ENCODE measurements around the gene WNT4.
A peak's percentile ranks its signal among the peaks of the same experiment; 100 is the strongest.

Gene WNT4

DNA sequence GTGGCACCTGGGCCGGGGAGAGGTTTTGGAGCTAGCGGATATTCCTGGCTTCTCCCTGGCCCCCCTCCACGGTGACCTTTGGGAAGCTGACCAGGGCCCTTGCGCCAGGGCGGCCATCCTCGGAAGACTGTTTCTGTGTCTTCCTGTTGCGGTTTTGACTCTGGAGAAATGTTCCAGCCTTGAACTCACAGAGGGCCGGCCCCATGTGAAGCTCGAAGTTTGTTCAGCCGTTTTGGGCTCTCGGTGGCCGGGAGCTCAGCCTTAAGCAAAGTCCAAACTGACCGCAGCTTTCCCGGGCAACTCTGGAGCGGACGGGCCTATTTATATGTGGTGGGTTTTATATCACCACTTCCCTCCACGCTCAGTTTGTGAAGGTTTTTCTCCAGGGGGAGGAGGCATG, 17.0 kb upstream of the WNT4 start:
- Histone ChIP-seq H3K4me3 (ENCODE audit: low read depth in 1 of 2, low read length in 2 of 2) (no peak overlapping the region), H3K9me3 (ENCODE audit: control insufficient read depth in 1 of 2, low read length in 2 of 2) (no peaks in the 10 kb centered on the region), H3K36me3 (ENCODE audit: control insufficient read depth in 1 of 2, insufficient read depth in 2 of 2, low read length in 2 of 2) (no peaks in the 10 kb centered on the region), H3K4me1 (ENCODE audit: control insufficient read depth in 1 of 2, insufficient read depth in 2 of 2, low read length in 2 of 2) (peaks cover 0 to 4% of the 10 kb centered on the region in 2 donors), H3K27me3 (ENCODE audit: low read depth, low read length) (peaks cover 4% of the 10 kb centered on the region), H3K27ac (ENCODE audit: low read length) (no peak overlapping the region)

DNA sequence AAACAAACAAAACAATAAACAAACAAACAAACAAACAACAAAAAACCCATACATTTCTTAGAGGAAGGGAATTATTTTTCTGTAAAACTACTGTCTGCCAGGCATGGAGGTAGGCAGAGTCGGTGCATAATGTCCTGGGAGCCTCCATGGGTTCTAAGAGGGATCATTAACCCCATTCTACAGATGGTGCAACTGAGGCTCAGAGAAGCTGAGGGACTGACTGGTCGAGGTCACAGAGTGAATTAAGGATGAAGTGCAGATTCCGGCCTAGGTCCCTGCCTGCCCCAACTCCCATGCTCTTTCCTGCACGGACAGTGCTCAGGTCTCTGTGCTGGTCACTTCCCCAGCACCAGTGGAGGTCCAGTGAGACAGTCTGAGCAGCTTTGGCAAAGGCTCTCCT, 15.8 kb upstream of the WNT4 start:
- Histone ChIP-seq H3K9me3 (ENCODE audit: control insufficient read depth in 1 of 2, low read length in 2 of 2) (no peaks in the 10 kb centered on the region), H3K27me3 (ENCODE audit: low read depth, low read length) (peaks cover 4% of the 10 kb centered on the region), H3K27ac (ENCODE audit: low read length) (no peak overlapping the region), H3K4me3 (ENCODE audit: low read depth in 1 of 2, low read length in 2 of 2) (no peak overlapping the region), H3K4me1 (ENCODE audit: control insufficient read depth in 1 of 2, insufficient read depth in 2 of 2, low read length in 2 of 2) (no peaks in the 10 kb centered on the region), H3K36me3 (ENCODE audit: control insufficient read depth in 1 of 2, insufficient read depth in 2 of 2, low read length in 2 of 2) (no peaks in the 10 kb centered on the region)

DNA sequence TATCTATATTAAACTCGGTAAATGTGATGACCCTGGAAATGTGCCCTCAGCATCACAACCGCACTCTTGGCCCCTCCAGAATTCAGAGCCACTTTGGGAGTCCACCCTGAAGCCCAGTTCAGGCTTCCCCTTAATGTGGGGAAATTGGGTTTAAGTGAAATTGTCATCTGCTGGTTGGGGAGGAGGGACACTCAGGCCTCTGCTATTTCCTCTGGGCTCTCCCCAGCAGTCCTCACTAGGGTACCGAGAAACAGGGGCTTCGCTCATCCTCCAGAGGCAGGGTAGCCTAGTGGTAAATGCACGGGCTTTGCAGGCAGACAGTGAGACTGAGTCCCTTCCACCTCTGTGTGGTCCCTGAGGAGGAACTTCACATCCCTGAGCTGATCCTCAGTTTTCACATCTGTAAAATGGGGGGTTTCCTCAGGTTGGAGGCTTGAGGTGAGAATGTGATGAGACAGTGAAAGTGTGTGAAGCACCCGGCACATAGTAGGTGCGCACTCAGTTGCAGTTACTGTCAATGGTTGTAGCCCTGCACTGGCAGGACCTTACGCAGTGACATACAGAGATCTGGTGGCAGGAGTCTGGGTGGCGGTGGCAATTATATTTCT, 14.6 kb upstream of the WNT4 start:
- Histone ChIP-seq H3K9me3 (ENCODE audit: control insufficient read depth in 1 of 2, low read length in 2 of 2) (no peaks in the 10 kb centered on the region), H3K36me3 (ENCODE audit: control insufficient read depth in 1 of 2, insufficient read depth in 2 of 2, low read length in 2 of 2) (no peaks in the 10 kb centered on the region), H3K27me3 (ENCODE audit: low read depth, low read length) (no peaks in the 10 kb centered on the region), H3K4me1 (ENCODE audit: control insufficient read depth in 1 of 2, insufficient read depth in 2 of 2, low read length in 2 of 2) (no peaks in the 10 kb centered on the region), H3K27ac (ENCODE audit: low read length) (no peak overlapping the region), H3K4me3 (ENCODE audit: low read depth in 1 of 2, low read length in 2 of 2) (no peak overlapping the region)

DNA sequence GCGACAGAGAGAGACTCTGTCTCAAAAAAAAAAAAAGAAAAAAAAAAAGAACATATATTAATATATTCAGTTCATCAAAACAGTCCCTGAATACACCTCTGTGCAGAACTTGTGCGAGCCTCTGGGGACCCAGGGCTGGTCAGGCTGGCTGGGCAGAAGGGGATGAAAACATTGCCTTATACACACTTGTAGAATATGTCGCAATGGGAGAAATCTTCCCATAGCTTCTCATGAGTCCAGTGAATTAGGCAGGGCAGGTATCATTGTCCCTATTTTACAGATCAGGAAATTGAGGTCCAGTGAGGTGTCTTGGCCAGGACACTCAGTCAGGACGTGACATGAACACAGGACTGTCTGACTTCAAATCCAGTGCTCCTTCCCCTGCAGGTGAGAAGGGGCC, 12.6 kb upstream of the WNT4 start:
- H3K27me3 ChIP-seq (ENCODE audit: low read depth, low read length) = no peaks in the 10 kb centered on the region
- no peaks in the 10 kb centered on the region for H3K9me3 ChIP-seq (ENCODE audit: control insufficient read depth in 1 of 2, low read length in 2 of 2)
- H3K4me3 ChIP-seq (ENCODE audit: low read depth in 1 of 2, low read length in 2 of 2) = no peak overlapping the region
- no peaks in the 10 kb centered on the region for H3K36me3 ChIP-seq (ENCODE audit: control insufficient read depth in 1 of 2, insufficient read depth in 2 of 2, low read length in 2 of 2)
- H3K4me1 ChIP-seq (ENCODE audit: control insufficient read depth in 1 of 2, insufficient read depth in 2 of 2, low read length in 2 of 2) = no peaks in the 10 kb centered on the region
- H3K27ac ChIP-seq (ENCODE audit: low read length) = no peak overlapping the region

DNA sequence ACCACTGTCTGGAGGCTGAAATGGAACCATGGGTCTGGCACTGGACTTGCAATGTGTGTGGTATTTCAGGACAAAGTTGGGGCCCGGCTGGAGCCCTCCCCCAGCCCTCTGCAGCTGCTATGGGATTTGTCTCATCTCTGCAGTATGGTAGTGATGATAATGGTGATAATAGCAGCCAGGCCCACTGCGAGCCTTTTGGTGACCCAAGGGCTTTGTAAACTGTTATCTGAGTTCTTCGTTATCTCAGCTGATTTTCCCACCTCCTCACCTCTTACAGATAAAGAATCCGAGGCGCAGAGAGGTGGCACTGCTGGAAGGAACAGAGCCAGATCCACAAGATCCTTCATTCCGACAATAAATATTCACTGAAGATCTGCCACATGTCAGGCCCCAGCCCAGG, 11.7 kb upstream of the WNT4 start:
- Histone ChIP-seq H3K27ac (ENCODE audit: low read length) (no peak overlapping the region), H3K36me3 (ENCODE audit: control insufficient read depth in 1 of 2, insufficient read depth in 2 of 2, low read length in 2 of 2) (no peaks in the 10 kb centered on the region), H3K27me3 (ENCODE audit: low read depth, low read length) (no peaks in the 10 kb centered on the region), H3K9me3 (ENCODE audit: control insufficient read depth in 1 of 2, low read length in 2 of 2) (no peaks in the 10 kb centered on the region), H3K4me1 (ENCODE audit: control insufficient read depth in 1 of 2, insufficient read depth in 2 of 2, low read length in 2 of 2) (no peaks in the 10 kb centered on the region), H3K4me3 (ENCODE audit: low read depth in 1 of 2, low read length in 2 of 2) (no peak overlapping the region)

DNA sequence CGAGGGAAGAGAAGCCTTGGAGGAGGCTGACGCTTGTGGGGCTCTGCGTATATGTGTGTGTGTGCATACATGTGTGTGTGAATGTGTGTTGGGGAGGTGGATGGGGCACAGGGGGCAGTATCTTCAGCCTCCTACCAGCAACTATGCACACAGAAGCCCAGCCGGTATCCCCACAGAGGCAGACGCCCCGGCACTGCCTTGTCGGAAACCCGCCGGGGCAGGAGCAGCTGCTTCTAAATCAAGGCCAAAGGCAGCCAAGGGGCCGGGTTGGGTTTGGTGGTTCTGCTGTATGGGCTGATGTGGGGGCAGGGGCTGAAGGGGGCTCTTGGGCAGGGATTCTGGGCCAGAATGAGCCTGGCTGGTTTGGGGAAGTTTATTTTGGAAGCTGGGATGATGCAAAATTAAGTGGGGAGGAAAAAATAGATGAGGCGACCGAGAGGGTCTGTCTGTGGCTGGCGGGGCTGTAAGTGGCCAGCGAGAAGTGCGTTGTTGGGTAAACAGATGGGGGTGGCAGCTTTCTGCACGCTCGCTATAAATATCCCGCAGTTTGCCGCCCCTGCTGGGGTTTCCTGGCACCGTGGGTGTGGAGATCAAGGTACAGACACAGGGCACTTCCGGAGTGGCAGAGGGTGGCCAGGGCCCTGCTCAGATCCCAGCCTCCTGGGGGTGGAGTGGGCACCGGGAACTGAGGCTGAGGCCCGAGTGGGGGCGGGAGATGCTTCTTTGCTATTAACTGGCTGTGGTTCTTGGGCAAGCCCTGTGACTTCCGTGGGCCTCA, 11.0 kb upstream of the WNT4 start:
- Histone ChIP-seq H3K36me3 (ENCODE audit: control insufficient read depth in 1 of 2, insufficient read depth in 2 of 2, low read length in 2 of 2) (no peaks in the 10 kb centered on the region), H3K27me3 (ENCODE audit: low read depth, low read length) (no peaks in the 10 kb centered on the region), H3K4me3 (ENCODE audit: low read depth in 1 of 2, low read length in 2 of 2) (no peak overlapping the region), H3K27ac (ENCODE audit: low read length) (no peak overlapping the region), H3K4me1 (ENCODE audit: control insufficient read depth in 1 of 2, insufficient read depth in 2 of 2, low read length in 2 of 2) (no peaks in the 10 kb centered on the region), H3K9me3 (ENCODE audit: control insufficient read depth in 1 of 2, low read length in 2 of 2) (no peaks in the 10 kb centered on the region)

DNA sequence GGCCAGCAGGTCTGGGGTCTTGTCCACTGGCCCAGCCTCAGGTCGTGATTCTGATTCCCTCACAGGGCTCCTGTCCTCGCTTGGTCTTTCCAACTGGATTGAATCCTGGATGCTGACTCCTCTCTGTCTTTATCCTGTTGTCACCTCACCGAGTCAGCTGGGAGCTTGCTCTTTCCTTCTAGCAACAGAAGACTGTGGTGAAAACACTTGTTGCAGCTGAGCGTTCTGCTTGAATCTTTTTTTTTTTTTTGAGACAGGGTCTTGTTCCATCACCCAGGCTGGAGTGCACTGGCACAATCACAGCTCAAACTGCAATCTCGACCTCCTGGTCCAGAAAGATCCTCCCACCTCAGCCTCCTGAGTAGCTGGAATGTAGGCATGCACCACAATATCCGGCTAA, 8.0 kb upstream of the WNT4 start:
- Histone ChIP-seq H3K36me3 (ENCODE audit: control insufficient read depth in 1 of 2, insufficient read depth in 2 of 2, low read length in 2 of 2) (no peaks in the 10 kb centered on the region), H3K4me3 (ENCODE audit: low read depth in 1 of 2, low read length in 2 of 2) (no peak overlapping the region), H3K27me3 (ENCODE audit: low read depth, low read length) (no peaks in the 10 kb centered on the region), H3K27ac (ENCODE audit: low read length) (no peak overlapping the region), H3K4me1 (ENCODE audit: control insufficient read depth in 1 of 2, insufficient read depth in 2 of 2, low read length in 2 of 2) (no peaks in the 10 kb centered on the region), H3K9me3 (ENCODE audit: control insufficient read depth in 1 of 2, low read length in 2 of 2) (no peaks in the 10 kb centered on the region)

DNA sequence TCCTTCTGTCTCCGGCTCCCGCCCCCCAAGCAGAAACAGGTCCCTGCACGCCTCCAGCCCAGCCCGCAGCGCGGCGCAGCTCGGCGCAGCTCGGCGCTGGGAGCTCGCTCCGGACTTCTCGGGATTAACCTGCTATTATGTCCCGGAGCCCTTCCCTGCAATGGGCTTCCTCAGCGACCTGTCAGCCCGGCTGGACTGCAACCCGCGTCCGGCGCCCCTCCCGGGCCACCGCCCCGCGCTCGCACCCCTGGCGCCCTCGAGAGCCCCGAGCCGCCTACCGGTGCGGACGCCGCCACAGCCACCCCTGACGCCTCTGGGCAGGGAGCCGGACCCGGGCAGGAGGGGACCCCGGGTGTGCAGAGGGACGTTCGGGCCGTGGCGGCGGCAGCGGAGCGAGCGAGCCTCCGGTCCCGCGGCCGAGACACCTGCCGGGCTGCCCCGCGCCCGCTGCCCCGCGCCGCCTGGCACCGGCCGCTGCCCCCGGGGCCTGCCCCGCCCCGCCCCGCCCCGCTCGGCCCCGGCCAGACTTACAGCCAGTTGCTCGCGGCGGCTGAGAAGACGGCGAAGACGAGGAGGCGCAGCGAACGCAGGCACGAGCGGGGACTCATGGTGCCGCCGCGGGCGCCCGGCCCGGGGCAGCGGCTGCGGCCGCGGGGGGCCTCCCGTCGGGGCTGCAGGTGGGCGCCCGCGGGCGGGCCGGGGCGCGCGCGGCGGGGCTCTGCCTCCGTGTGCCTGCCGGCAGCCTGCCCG, 407 bp downstream of the WNT4 start:
- Histone ChIP-seq H3K4me3 (ENCODE audit: low read depth in 1 of 2, low read length in 2 of 2) (peak overlapping the region in 1 of 2 donors; percentile 62), H3K27ac (ENCODE audit: low read length) (no peak overlapping the region), H3K36me3 (ENCODE audit: control insufficient read depth in 1 of 2, insufficient read depth in 2 of 2, low read length in 2 of 2) (no peaks in the 10 kb centered on the region), H3K27me3 (ENCODE audit: low read depth, low read length) (peaks cover 18% of the 10 kb centered on the region), H3K9me3 (ENCODE audit: control insufficient read depth in 1 of 2, low read length in 2 of 2) (no peaks in the 10 kb centered on the region), H3K4me1 (ENCODE audit: control insufficient read depth in 1 of 2, insufficient read depth in 2 of 2, low read length in 2 of 2) (peaks cover 0 to 10% of the 10 kb centered on the region in 2 donors)

DNA sequence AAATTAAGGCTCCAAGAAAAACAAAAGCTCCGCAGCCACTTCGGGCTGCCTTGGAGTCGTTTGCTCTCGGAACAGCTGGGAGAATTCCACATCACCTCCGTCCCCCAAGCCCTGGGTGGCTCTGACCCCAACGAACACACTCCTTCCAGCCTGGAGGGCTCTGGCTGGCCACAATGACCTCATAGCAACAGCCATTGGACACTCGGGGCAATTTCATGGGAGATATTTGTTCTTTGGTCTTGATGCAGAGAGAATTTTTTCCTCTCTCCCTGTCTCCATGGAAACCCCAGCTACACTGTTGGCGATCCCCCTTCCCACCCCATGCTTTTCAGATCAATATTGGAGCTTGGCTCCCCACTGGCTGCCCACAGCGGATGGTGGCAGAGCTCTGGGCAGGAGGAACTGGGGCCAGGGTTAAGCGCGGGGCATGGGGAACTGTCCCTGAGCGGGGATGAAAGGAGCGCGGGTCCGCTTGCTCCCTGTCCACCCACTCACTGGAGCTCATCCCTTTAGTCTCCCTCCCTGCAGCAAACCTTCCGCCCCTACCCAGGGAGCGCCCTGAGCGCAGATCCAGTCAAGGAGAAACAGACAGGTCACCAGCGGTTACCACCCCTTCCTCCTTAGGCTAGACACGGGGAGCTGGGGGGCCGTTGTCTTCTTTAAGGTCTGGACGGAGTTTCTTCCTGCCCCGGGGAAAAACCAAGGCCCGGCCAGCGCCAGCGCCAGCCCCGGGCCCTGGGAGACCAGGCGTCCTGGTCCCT, 1.2 kb downstream of the WNT4 start:
- Histone ChIP-seq H3K27me3 (ENCODE audit: low read depth, low read length) (peaks cover 18% of the 10 kb centered on the region), H3K36me3 (ENCODE audit: control insufficient read depth in 1 of 2, insufficient read depth in 2 of 2, low read length in 2 of 2) (no peaks in the 10 kb centered on the region), H3K4me3 (ENCODE audit: low read depth in 1 of 2, low read length in 2 of 2) (peak overlapping the region; percentile 11 to 62), H3K27ac (ENCODE audit: low read length) (no peak overlapping the region), H3K9me3 (ENCODE audit: control insufficient read depth in 1 of 2, low read length in 2 of 2) (no peaks in the 10 kb centered on the region), H3K4me1 (ENCODE audit: control insufficient read depth in 1 of 2, insufficient read depth in 2 of 2, low read length in 2 of 2) (peaks cover 0 to 10% of the 10 kb centered on the region in 2 donors)

DNA sequence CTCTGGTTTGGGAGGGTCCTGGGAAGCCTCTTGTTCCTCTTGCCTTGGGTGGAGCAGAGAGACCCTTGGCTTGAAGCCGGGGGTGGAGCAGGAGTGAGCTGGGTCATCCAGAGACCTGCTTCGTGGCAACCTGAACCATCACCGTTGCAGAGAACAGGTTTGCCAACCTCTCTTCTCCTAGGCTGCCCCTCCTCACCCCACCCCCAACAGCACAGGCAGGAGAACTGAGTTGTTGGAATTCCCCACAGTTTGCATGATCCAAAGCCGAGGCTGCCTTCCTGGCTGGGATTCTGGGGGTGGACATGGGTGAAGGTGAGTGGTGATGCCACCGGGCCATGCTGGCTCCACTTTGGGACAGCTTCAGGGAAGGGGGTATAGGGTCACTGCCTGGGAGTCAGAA, 2.2 kb downstream of the WNT4 start:
- Histone ChIP-seq H3K27me3 (ENCODE audit: low read depth, low read length) (peaks cover 18% of the 10 kb centered on the region), H3K27ac (ENCODE audit: low read length) (no peak overlapping the region), H3K36me3 (ENCODE audit: control insufficient read depth in 1 of 2, insufficient read depth in 2 of 2, low read length in 2 of 2) (no peaks in the 10 kb centered on the region), H3K4me1 (ENCODE audit: control insufficient read depth in 1 of 2, insufficient read depth in 2 of 2, low read length in 2 of 2) (peaks cover 0 to 10% of the 10 kb centered on the region in 2 donors), H3K4me3 (ENCODE audit: low read depth in 1 of 2, low read length in 2 of 2) (no peak overlapping the region), H3K9me3 (ENCODE audit: control insufficient read depth in 1 of 2, low read length in 2 of 2) (no peaks in the 10 kb centered on the region)

DNA sequence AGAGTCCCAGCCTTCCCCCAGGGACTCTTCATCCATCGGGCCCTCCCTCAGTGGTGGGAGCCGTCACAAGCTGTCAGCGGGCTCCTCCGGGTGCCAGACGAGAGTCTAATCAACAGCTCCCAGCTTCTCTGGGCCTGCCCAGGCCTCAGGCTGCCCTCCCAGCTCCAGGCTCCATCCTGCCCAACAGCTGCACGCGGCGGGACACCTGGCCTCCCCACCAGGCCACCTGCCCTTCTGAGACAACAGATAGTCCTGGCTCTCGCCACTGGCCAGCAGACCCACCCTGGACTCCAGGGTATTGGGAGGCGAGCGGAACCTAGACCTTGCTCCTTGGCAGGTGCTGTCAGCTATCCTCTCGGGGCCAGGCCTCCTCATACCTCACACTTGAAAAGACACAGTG, 3.1 kb downstream of the WNT4 start:
- peaks cover 18% of the 10 kb centered on the region for H3K27me3 ChIP-seq (ENCODE audit: low read depth, low read length)

More for the DNA sequence above, 3.1 kb downstream of the WNT4 start:
- Histone ChIP-seq H3K4me3 (ENCODE audit: low read depth in 1 of 2, low read length in 2 of 2) (no peak overlapping the region), H3K27ac (ENCODE audit: low read length) (no peak overlapping the region), H3K36me3 (ENCODE audit: control insufficient read depth in 1 of 2, insufficient read depth in 2 of 2, low read length in 2 of 2) (no peaks in the 10 kb centered on the region), H3K9me3 (ENCODE audit: control insufficient read depth in 1 of 2, low read length in 2 of 2) (no peaks in the 10 kb centered on the region), H3K4me1 (ENCODE audit: control insufficient read depth in 1 of 2, insufficient read depth in 2 of 2, low read length in 2 of 2) (peaks cover 0 to 10% of the 10 kb centered on the region in 2 donors)
